Ascending aorta (tissue), 2 donors: Measurements from ENCODE around the gene CHCHD4. TPM values are rescaled to one million over a fixed set of nuclear protein-coding genes. Genes with fewer than 3 reads are reported as not detected.
"Not testable (repeated sequence)": the region's sequence is repeated elsewhere in the genome, so short reads cannot be mapped to it uniquely, and the experiment has no call there.

Experiments
- DNase-seq, 2 donors: peaks; one replicate each; pipeline ENCODE4 v3.0.0-alpha.2; 2019; ENCODE audit warnings: low spot score in 2 of 2
- H3K27ac ChIP-seq, 2 donors: fragments of 200-600 bp; sonication (generic); one replicate each; pipeline ENCODE4 v1.5.1; 2016 to 2017; ENCODE audit warnings: mild to moderate bottlenecking in 1 of 2
- H3K27me3 ChIP-seq: fragments of 200-600 bp; sonication (generic); one replicate; pipeline ENCODE4 v1.5.1; 2017
- H3K36me3 ChIP-seq, 2 donors: fragments of 200-600 bp; sonication (generic); one replicate each; pipeline ENCODE4 v1.5.1; 2016
- H3K4me1 ChIP-seq, 2 donors: fragments of 200-600 bp; sonication (generic); one replicate each; pipeline ENCODE4 v1.5.1; 2016 to 2017; ENCODE audit warnings: mild to moderate bottlenecking in 1 of 2
- H3K4me3 ChIP-seq, 2 donors: fragments of 200-600 bp; sonication (generic); one replicate each; pipeline ENCODE4 v1.5.1; 2016 to 2017; ENCODE audit warnings: mild to moderate bottlenecking in 1 of 2
- H3K9me3 ChIP-seq, 2 donors: fragments of 200-600 bp; sonication (generic); one replicate each; pipeline ENCODE4 v1.5.1; 2016
- intact Hi-C: fragments of 100-400 bp; cut with DNase I; formaldehyde crosslinking; loops from one replicate; pipeline ENCODE4 v1.15.1; 2023
- total RNA-seq: library from RNA; depleted of rRNA; stranded (reverse); fragments of >200 nt; gene quantifications from one replicate; pipeline ENCODE4 v1.1.0, GENCODE V29; 2016
- TF ChIP-seq, protein P1 (sequence below), 3 experiments: fragments of 200-600 bp in 2 of 3; fragments of 450-650 bp in 1 of 3; sonication (generic) in 2 of 3; IDR thresholded peaks; one replicate each; pipeline ENCODE4 v1.5.1; 2016 to 2019; ENCODE audit warnings: antibody characterized with exemption in 3 of 3, mild to moderate bottlenecking in 1 of 3, moderate library complexity in 1 of 3

The CHCHD4 gene
- total RNA-seq, 1 donor from 2014 or later = 1.9 TPM

DNA sequence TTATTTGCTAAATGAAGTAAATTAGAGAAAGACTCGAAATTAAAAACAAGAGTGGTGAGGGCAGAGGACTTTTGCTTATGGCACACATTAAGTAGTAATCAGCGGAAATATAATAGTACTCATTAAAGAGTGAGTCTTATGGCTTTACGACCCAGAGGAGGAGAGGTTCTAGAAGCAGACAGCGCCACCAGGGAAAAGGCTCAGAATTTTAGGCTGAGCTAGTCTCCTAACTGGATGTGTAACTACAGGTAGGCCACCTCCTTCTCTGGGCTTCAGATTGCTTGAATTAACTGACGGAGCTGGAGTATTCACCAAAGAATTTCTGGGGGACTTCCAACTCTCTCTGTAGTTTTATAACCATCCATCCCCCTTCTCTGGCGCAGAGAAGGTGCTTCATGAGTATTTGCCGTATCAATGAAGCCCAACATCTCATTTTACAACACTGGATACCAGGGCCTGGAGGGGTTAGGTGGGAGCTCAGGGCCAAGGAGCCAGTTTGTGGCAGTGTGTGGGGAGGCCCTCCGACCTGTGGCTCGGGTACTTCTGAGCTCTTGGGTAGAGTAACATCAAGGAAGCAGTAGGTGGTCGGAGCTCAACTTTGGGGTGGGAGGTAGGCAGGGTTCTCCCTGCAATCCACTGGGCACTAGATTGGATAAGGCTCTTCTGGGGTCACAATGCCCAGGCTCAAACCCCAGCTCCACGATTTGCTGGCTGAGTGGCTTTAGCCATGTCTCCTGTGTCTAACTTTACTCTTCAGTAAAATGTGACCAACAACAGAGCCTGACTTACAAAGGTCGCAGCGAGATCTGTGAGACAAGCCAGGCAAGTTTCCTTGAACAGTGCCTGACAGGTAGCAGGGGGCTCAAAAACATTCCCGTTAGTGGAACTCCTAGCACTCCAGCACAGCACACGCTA is 1.1 kb downstream of the CHCHD4 start:
- DNase-seq = no peak
- peaks cover 19 to 26% of the 10 kb centered on the region in 2 donors for H3K4me1 ChIP-seq

DNA sequence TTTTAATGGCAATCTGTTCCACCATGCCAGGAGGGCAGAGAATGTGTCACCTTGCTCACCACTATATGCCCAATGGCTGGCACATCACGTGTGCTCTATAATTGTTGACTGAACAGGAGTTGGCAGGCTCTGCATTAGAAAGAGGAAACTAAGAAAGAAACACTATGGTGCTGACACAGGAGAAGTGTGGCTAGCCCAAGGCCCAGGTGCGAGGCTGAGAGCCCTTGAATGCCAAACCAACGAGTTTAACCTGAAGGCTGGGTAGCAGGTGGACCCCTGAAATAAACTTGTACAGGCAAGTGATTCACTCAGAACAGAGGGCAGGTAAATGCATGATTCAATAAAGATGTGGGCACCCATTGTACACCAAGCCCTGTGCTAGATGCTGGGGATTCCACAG is 2.4 kb downstream of the CHCHD4 start:
- TF ChIP-seq, protein P1, sequence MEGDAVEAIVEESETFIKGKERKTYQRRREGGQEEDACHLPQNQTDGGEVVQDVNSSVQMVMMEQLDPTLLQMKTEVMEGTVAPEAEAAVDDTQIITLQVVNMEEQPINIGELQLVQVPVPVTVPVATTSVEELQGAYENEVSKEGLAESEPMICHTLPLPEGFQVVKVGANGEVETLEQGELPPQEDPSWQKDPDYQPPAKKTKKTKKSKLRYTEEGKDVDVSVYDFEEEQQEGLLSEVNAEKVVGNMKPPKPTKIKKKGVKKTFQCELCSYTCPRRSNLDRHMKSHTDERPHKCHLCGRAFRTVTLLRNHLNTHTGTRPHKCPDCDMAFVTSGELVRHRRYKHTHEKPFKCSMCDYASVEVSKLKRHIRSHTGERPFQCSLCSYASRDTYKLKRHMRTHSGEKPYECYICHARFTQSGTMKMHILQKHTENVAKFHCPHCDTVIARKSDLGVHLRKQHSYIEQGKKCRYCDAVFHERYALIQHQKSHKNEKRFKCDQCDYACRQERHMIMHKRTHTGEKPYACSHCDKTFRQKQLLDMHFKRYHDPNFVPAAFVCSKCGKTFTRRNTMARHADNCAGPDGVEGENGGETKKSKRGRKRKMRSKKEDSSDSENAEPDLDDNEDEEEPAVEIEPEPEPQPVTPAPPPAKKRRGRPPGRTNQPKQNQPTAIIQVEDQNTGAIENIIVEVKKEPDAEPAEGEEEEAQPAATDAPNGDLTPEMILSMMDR (IDR thresholded peaks at IDR 0.05) = no peak
- intact Hi-C loops = loop anchor here (5.0 kb wide), 1 partner anchor 330 kb away; no protein-coding TSS in a partner anchor
- H3K4me1 ChIP-seq = peaks cover 13 to 20% of the 10 kb centered on the region in 2 donors

More for the DNA sequence above, 1.1 kb downstream of the CHCHD4 start:
- Histone ChIP-seq H3K27me3 (no peaks in the 10 kb centered on the region), H3K9me3 (no peaks in the 10 kb centered on the region), H3K27ac (peak overlapping the region in 1 of 2 donors; percentile 96), H3K36me3 (peaks cover 7 to 18% of the 10 kb centered on the region in 2 donors), H3K4me3 (peak overlapping the region; percentile 84 to 100)
- intact Hi-C loops = loop anchor here (1.0 to 5.0 kb wide), 4 partner anchors 227 to 825 kb away; partner anchors contain the start of gene CCDC174
- TF ChIP-seq, protein P1 (IDR thresholded peaks at IDR 0.05) = no peak

DNA sequence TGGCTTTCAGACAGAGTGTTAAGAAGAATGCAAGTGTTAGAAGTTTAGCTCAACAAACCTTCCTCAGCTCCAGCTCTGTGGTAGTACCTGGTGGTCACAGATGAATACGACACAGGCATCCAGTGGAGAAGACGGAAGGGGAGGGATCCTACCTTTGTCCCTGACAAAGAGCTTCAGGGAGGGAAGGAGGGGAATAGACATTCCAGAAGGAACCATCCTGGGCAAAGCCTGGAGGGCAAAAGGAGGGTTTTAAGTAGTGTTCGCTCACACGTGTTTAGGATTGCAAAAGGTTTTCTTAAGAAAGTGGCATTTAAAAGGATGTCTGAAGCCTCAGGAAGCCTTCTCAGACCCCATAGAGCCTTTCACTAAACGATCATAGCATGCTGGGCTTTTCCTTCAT is 2.8 kb downstream of the CHCHD4 start:
- no peak overlapping the region for H3K4me3 ChIP-seq
- H3K27me3 ChIP-seq = no peaks in the 10 kb centered on the region
- H3K9me3 ChIP-seq = no peaks in the 10 kb centered on the region
- peaks cover 12 to 16% of the 10 kb centered on the region in 2 donors for H3K4me1 ChIP-seq
- no peak for DNase-seq
- TF ChIP-seq, protein P1 (IDR thresholded peaks at IDR 0.05) = no peak
- peaks cover 0 to 5% of the 10 kb centered on the region in 2 donors for H3K36me3 ChIP-seq
- intact Hi-C loops = loop anchor here (5.0 kb wide), 1 partner anchor 330 kb away; no protein-coding TSS in a partner anchor
- no peak overlapping the region for H3K27ac ChIP-seq

More for the DNA sequence above, 2.4 kb downstream of the CHCHD4 start:
- peaks cover 0 to 7% of the 10 kb centered on the region in 2 donors for H3K36me3 ChIP-seq
- DNase-seq = no peak
- H3K4me3 ChIP-seq = no peak overlapping the region
- H3K27me3 ChIP-seq = no peaks in the 10 kb centered on the region
- H3K9me3 ChIP-seq = no peaks in the 10 kb centered on the region
- H3K27ac ChIP-seq = no peak overlapping the region

DNA sequence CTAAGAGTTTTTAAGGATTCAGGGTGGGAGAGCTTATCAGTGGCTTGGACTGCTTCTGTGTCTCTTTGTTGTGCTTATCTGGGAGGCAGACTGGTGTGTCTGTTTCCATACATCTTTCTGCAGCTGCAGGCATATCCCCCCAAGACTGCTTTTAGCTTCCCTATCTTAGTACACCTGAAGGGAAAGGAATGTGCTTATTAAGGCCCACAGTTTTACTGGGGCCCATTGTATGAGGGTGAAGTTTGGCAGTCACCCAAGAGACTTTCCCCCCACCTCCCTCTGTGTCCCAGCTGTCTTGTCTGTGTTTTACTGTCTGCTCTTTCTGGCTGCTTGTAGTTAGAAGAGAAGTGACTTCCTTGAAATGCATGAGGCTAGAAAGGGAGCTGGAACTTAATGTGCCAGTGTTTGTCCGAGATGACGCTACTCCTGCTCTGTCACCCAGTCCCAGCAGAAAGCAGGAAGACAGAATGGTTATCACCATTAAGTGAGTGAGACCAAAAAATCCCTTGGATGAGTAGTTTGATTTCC is 3.7 kb downstream of the CHCHD4 start:
- intact Hi-C loops = loop anchor here (5.0 kb wide), 1 partner anchor 331 kb away; no protein-coding TSS in a partner anchor
- DNase-seq, H3K4me1 ChIP-seq, H3K9me3 ChIP-seq, H3K4me3 ChIP-seq, H3K27me3 ChIP-seq, H3K36me3 ChIP-seq, H3K27ac ChIP-seq: not testable (repeated sequence)

DNA sequence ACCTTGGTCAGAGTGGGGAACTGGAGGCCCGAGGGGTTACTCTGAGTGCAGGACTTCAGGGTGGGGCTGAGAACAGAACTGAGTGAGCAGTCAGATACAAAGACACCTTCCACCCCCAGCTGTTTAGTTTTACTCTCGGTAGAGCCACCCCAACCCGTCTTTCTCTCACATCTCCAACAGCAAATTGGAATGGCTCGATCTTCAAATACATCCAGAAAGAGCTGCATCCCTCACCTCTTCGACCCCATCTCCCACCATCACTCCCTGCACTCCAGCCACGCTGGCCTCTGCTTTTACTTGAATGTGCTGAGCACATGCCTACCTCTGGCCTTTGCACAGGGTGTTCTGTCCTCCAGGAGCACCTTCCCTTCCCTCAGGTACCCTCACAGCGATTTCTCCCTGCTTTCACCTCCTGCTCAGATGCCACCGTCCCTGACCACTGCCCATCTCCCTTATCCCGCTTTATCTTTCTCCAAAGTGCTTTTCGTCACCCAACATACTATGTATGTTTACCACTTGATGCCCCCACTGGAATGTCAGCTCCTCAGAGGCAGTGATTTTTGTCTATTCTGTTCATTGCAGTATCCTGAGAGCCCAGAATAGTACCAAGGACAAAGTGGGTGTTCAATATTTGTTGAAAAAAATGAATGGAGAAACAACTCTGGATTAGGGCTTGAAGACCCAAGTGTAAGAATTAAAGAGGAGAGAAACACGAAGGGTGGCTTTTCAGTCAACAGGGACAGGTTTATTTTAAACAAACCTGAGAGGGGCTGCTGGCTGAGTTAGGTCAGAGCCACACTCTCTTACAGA is 4.4 kb downstream of the CHCHD4 start:
- TF ChIP-seq, protein P1 (IDR thresholded peaks at IDR 0.05) = no peak
- no peak overlapping the region for H3K27ac ChIP-seq
- H3K4me1 ChIP-seq = peaks cover 4 to 8% of the 10 kb centered on the region in 2 donors
- H3K4me3 ChIP-seq = no peak overlapping the region
- peaks cover 6 to 15% of the 10 kb centered on the region in 2 donors for H3K36me3 ChIP-seq
- no peaks in the 10 kb centered on the region for H3K27me3 ChIP-seq
- DNase-seq = no peak
- no peaks in the 10 kb centered on the region for H3K9me3 ChIP-seq
- intact Hi-C loops = loop anchor here (5.0 kb wide), 1 partner anchor 332 kb away; no protein-coding TSS in a partner anchor
